Measurements from ENCODE around the gene GPR162. TPM values are rescaled to one million over a fixed set of nuclear protein-coding genes. Genes with fewer than 3 reads are reported as not detected.

GPR162 gene
- polyA plus RNA-seq, 4 donors, result 26.1 to 31.5 (median 29.5) TPM

- DNase-seq (ENCODE audit: low read depth in 4 of 4, low spot score in 3 of 4), result no peak
These were observed 1.5 kb upstream of the GPR162 start for GRCh38 chr12:6820166-6820565.

GRCh38 chr12:6822426-6823135 lies 960 bp downstream of the GPR162 start:
- no peak for DNase-seq (ENCODE audit: low read depth in 4 of 4, low spot score in 3 of 4)

GRCh38 chr12:6823182-6824084 lies 1.8 kb downstream of the GPR162 start:
- DNase-seq (ENCODE audit: low read depth in 4 of 4, low spot score in 3 of 4), result no peak

- DNase-seq (ENCODE audit: low read depth in 4 of 4, low spot score in 3 of 4), result no peak
These were observed 2.6 kb downstream of the GPR162 start for GRCh38 chr12:6824085-6824775.

GRCh38 chr12:6824901-6825381 lies 3.3 kb downstream of the GPR162 start:
- DNase-seq (ENCODE audit: low read depth in 4 of 4, low spot score in 3 of 4), result no peak

GRCh38 chr12:6825398-6826124 lies 3.9 kb downstream of the GPR162 start:
- peak in 1 of 4 donors; percentile 82 for DNase-seq (ENCODE audit: low read depth in 4 of 4, low spot score in 3 of 4)

GRCh38 chr12:6826125-6826733 lies 4.6 kb downstream of the GPR162 start:
- no peak for DNase-seq (ENCODE audit: low read depth in 4 of 4, low spot score in 3 of 4)

- no peak for DNase-seq (ENCODE audit: low read depth in 4 of 4, low spot score in 3 of 4)
These were observed 5.3 kb downstream of the GPR162 start for GRCh38 chr12:6826734-6827436.

GRCh38 chr12:6827437-6827911 lies 5.9 kb downstream of the GPR162 start:
- peak in 1 of 4 donors; percentile 71 for DNase-seq (ENCODE audit: low read depth in 4 of 4, low spot score in 3 of 4)

- no peak for DNase-seq (ENCODE audit: low read depth in 4 of 4, low spot score in 3 of 4)
These were observed 6.6 kb downstream of the GPR162 start, which contains the start of gene P3H3 for GRCh38 chr12:6827982-6828780. P3H3 (plus strand) TSS chr12:6828407; CDS start chr12:6828441, 34 bp downstream.

- no peak for DNase-seq (ENCODE audit: low read depth in 4 of 4, low spot score in 3 of 4)
These were observed 7.3 kb downstream of the GPR162 start for GRCh38 chr12:6828781-6829535.

- no peak for DNase-seq (ENCODE audit: low read depth in 4 of 4, low spot score in 3 of 4)
These were observed 8.1 kb downstream of the GPR162 start for GRCh38 chr12:6829536-6830220.

GRCh38 chr12:6830286-6830890 lies 8.8 kb downstream of the GPR162 start:
- no peak for DNase-seq (ENCODE audit: low read depth in 4 of 4, low spot score in 3 of 4)

- no peak for DNase-seq (ENCODE audit: low read depth in 4 of 4, low spot score in 3 of 4)
These were observed 9.4 kb downstream of the GPR162 start for GRCh38 chr12:6830999-6831398.

- DNase-seq (ENCODE audit: low read depth in 4 of 4, low spot score in 3 of 4), result no peak
These were observed 9.9 kb downstream of the GPR162 start for GRCh38 chr12:6831450-6831995.

- DNase-seq (ENCODE audit: low read depth in 4 of 4, low spot score in 3 of 4), result no peak
These were observed 10.5 kb downstream of the GPR162 start for GRCh38 chr12:6832125-6832524.
